GM23338 (cell line): ENCODE measurements around the gene CDH5. TPM values are rescaled to one million over a fixed set of nuclear protein-coding genes. Genes with fewer than 3 reads are reported as not detected.

Experiments
- ATAC-seq: fragments of 200-7000 bp; cut with Tn5 transposase; 3 replicates; pipeline ENCODE4 v1.9.1; 2020
- DNase-seq: peaks from one replicate; pipeline ENCODE4 v3.0.0-alpha.2; 2015; ENCODE audit warnings: low spot score
- H2AFZ ChIP-seq: fragments of 200-600 bp; sonication (generic); 2 replicates; pipeline ENCODE4 v1.8.0; 2016; ENCODE audit warnings: antibody characterized with exemption, mild to moderate bottlenecking, moderate library complexity
- H3F3A ChIP-seq: fragments of 200-600 bp; sonication (generic); replicated peaks from 2 replicates; pipeline ENCODE4 v1.8.0; 2017; ENCODE audit warnings: antibody characterized with exemption, mixed run types, low read depth
- H3K27ac ChIP-seq: fragments of 200-600 bp; sonication (generic); 2 replicates; pipeline ENCODE4 v1.6.1; 2016; ENCODE audit warnings: low read depth
- H3K27me3 ChIP-seq: fragments of 200-600 bp; sonication (generic); 2 replicates; pipeline ENCODE4 v1.8.0; 2016; ENCODE audit warnings: mild to moderate bottlenecking, mixed run types, moderate library complexity; ENCODE audit not compliant: insufficient read depth
- H3K36me3 ChIP-seq: fragments of 200-600 bp; sonication (generic); 2 replicates; pipeline ENCODE4 v1.8.0; 2016; ENCODE audit warnings: mild to moderate bottlenecking; ENCODE audit not compliant: insufficient read depth
- H3K4me1 ChIP-seq: fragments of 200-600 bp; sonication (generic); 2 replicates; pipeline ENCODE4 v1.8.0; 2016; ENCODE audit warnings: mild to moderate bottlenecking, moderate library complexity; ENCODE audit not compliant: insufficient read depth
- H3K4me2 ChIP-seq: fragments of 200-600 bp; sonication (generic); 2 replicates; pipeline ENCODE4 v1.7.1; 2017; ENCODE audit warnings: mixed run types
- H3K4me3 ChIP-seq: fragments of 200-600 bp; sonication (generic); 2 replicates; pipeline ENCODE4 v1.6.1; 2016; ENCODE audit warnings: mixed run types
- H3K79me2 ChIP-seq: fragments of 200-600 bp; sonication (generic); replicated peaks from 2 replicates; pipeline ENCODE4 v1.8.0; 2017; ENCODE audit warnings: mild to moderate bottlenecking; ENCODE audit not compliant: insufficient read depth
- H3K9me2 ChIP-seq: fragments of 200-600 bp; sonication (generic); 2 replicates; pipeline ENCODE4 v1.8.0; 2017; ENCODE audit not compliant: insufficient read depth
- H4K20me1 ChIP-seq: fragments of 200-600 bp; sonication (generic); replicated peaks from 2 replicates; pipeline ENCODE4 v1.8.0; 2017; ENCODE audit warnings: mild to moderate bottlenecking; ENCODE audit not compliant: insufficient read depth
- H3K27ac Mint-ChIP-seq: 2 replicates; pipeline ENCODE4 v1.8.0; 2020; ENCODE audit warnings: inconsistent platforms, mild to moderate bottlenecking, moderate library complexity, mixed read lengths
- H3K27me3 Mint-ChIP-seq: 3 replicates; pipeline ENCODE4 v1.8.0; 2022; ENCODE audit warnings: low read depth, mild to moderate bottlenecking, moderate library complexity, mixed read lengths, inconsistent platforms; ENCODE audit not compliant: insufficient read depth, poor library complexity
- H3K36me3 Mint-ChIP-seq: 3 replicates; pipeline ENCODE4 v1.8.0; 2021; ENCODE audit warnings: low read depth, mild to moderate bottlenecking, inconsistent platforms, moderate library complexity, mixed read lengths
- H3K4me1 Mint-ChIP-seq: 3 replicates; pipeline ENCODE4 v1.8.0; 2020; ENCODE audit warnings: mild to moderate bottlenecking, inconsistent platforms, mixed read lengths
- H3K4me3 Mint-ChIP-seq: 3 replicates; pipeline ENCODE4 v1.8.0; 2021; ENCODE audit warnings: moderate library complexity, mild to moderate bottlenecking, inconsistent platforms, mixed read lengths
- H3K9me3 Mint-ChIP-seq: 3 replicates; pipeline ENCODE4 v1.8.0; 2020; ENCODE audit warnings: moderate library complexity, mild to moderate bottlenecking, inconsistent platforms, mixed read lengths
- CREB1 ChIP-seq: fragments of 250-450 bp; sonication (Bioruptor Pico); IDR thresholded peaks from 2 replicates; pipeline ENCODE4 v1.5.0; 2020; ENCODE audit warnings: low read depth, mild to moderate bottlenecking, moderate library complexity
- EZH2 ChIP-seq: fragments of 200-600 bp; sonication (generic); IDR thresholded peaks from one replicate; pipeline ENCODE4 v1.8.0; 2017; ENCODE audit warnings: antibody characterized with exemption, mild to moderate bottlenecking, low read depth; ENCODE audit not compliant: unreplicated experiment
- JUNB ChIP-seq: IDR thresholded peaks from one replicate; pipeline ENCODE4 v1.6.1; 2016; ENCODE audit warnings: antibody characterized with exemption; ENCODE audit not compliant: unreplicated experiment
- polyA plus RNA-seq: library from polyadenylated mRNA; unstranded; fragments of >200 nt; fragmentation: Nextera tagmentation; extraction: Ambion mirVana; gene quantifications from 2 replicates; pipeline ENCODE4 v1.2.1, GENCODE V29; 2016
- total RNA-seq: library from RNA; depleted of rRNA; stranded (reverse); fragments of >200 nt; shearing (Covaris generic); gene quantifications from 2 replicates; pipeline ENCODE4 v1.2.3, GENCODE V29; 2014
- TF ChIP-seq, protein P1 (sequence below), 2 experiments: fragments of 200-600 bp in 1 of 2; sonication (generic) in 1 of 2; conservative IDR thresholded peaks; 2 replicates each; pipeline versions ENCODE4 v1.5.1 to v1.6.1; 2016 to 2017; ENCODE audit warnings: antibody characterized with exemption in 2 of 2, low read depth in 2 of 2, mild to moderate bottlenecking in 2 of 2, moderate library complexity in 1 of 2
- TF ChIP-seq, protein P2 (sequence below): IDR thresholded peaks from one replicate; pipeline ENCODE4 v1.6.1; 2018; ENCODE audit warnings: antibody characterized with exemption; ENCODE audit not compliant: unreplicated experiment

CDH5 gene
- total and polyA plus RNA-seq, 2 experiments from 2014 or later: 0.18 TPM; not detected in 1

GRCh38 chr16:66344533-66345145, 21.9 kb upstream of the CDH5 start:
- peak; percentile 81 for DNase-seq
- no peak for ATAC-seq
- H3F3A ChIP-seq: no peaks in the 10 kb centered on the region
- H2AFZ ChIP-seq: no peak overlapping the region
- Mint-ChIP-seq H3K4me1 (peaks cover 8% of the 10 kb centered on the region), H3K36me3 (peaks cover 9% of the 10 kb centered on the region; the same call in 2 of the 3 replicates), H3K27ac (no peak overlapping the region), H3K9me3 (peaks cover 9% of the 10 kb centered on the region), H3K4me3 (no peak overlapping the region), H3K27me3 (peaks cover 12% of the 10 kb centered on the region)
- H3K4me3 ChIP-seq: no peak overlapping the region
- no peaks in the 10 kb centered on the region; the same call in 1 of the 2 replicates for H3K4me1 ChIP-seq
- H3K9me2 ChIP-seq: no peaks in the 10 kb centered on the region
- no peaks in the 10 kb centered on the region for H3K27me3 ChIP-seq
- no peak for TF ChIP-seq CREB1
- TF ChIP-seq, protein P1, sequence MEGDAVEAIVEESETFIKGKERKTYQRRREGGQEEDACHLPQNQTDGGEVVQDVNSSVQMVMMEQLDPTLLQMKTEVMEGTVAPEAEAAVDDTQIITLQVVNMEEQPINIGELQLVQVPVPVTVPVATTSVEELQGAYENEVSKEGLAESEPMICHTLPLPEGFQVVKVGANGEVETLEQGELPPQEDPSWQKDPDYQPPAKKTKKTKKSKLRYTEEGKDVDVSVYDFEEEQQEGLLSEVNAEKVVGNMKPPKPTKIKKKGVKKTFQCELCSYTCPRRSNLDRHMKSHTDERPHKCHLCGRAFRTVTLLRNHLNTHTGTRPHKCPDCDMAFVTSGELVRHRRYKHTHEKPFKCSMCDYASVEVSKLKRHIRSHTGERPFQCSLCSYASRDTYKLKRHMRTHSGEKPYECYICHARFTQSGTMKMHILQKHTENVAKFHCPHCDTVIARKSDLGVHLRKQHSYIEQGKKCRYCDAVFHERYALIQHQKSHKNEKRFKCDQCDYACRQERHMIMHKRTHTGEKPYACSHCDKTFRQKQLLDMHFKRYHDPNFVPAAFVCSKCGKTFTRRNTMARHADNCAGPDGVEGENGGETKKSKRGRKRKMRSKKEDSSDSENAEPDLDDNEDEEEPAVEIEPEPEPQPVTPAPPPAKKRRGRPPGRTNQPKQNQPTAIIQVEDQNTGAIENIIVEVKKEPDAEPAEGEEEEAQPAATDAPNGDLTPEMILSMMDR (conservative IDR thresholded peaks at IDR 0.05; ENCODE audit: low read depth in 2 of 2): peak; percentile 69 to 87
- no peaks in the 10 kb centered on the region for H3K36me3 ChIP-seq
- no peaks in the 10 kb centered on the region for H4K20me1 ChIP-seq
- H3K27ac ChIP-seq: no peak overlapping the region
- H3K4me2 ChIP-seq: no peak overlapping the region
- no peaks in the 10 kb centered on the region for H3K79me2 ChIP-seq

- TF ChIP-seq, protein P1 (conservative IDR thresholded peaks at IDR 0.05; ENCODE audit: low read depth in 2 of 2): 0 out of 4 replicates have a peak, but pooled peaks of 1 of the 2 experiments have one; percentile 6
- no peak for TF ChIP-seq CREB1
- TF ChIP-seq JUNB: no peak
- TF ChIP-seq, protein P2, sequence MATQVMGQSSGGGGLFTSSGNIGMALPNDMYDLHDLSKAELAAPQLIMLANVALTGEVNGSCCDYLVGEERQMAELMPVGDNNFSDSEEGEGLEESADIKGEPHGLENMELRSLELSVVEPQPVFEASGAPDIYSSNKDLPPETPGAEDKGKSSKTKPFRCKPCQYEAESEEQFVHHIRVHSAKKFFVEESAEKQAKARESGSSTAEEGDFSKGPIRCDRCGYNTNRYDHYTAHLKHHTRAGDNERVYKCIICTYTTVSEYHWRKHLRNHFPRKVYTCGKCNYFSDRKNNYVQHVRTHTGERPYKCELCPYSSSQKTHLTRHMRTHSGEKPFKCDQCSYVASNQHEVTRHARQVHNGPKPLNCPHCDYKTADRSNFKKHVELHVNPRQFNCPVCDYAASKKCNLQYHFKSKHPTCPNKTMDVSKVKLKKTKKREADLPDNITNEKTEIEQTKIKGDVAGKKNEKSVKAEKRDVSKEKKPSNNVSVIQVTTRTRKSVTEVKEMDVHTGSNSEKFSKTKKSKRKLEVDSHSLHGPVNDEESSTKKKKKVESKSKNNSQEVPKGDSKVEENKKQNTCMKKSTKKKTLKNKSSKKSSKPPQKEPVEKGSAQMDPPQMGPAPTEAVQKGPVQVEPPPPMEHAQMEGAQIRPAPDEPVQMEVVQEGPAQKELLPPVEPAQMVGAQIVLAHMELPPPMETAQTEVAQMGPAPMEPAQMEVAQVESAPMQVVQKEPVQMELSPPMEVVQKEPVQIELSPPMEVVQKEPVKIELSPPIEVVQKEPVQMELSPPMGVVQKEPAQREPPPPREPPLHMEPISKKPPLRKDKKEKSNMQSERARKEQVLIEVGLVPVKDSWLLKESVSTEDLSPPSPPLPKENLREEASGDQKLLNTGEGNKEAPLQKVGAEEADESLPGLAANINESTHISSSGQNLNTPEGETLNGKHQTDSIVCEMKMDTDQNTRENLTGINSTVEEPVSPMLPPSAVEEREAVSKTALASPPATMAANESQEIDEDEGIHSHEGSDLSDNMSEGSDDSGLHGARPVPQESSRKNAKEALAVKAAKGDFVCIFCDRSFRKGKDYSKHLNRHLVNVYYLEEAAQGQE: no peak
- no peak for TF ChIP-seq EZH2
Measured at GRCh38 chr16:66346221-66346620, 20.3 kb upstream of the CDH5 start.

More at GRCh38 chr16:66346221-66346620, 20.3 kb upstream of the CDH5 start:
- Histone ChIP-seq H3K4me2 (no peak overlapping the region), H3K9me2 (no peaks in the 10 kb centered on the region), H3F3A (no peaks in the 10 kb centered on the region), H3K79me2 (no peaks in the 10 kb centered on the region), H4K20me1 (no peaks in the 10 kb centered on the region), H3K27me3 (no peaks in the 10 kb centered on the region), H2AFZ (no peak overlapping the region), H3K4me3 (no peak overlapping the region), H3K4me1 (no peaks in the 10 kb centered on the region; the same call in 1 of the 2 replicates), H3K27ac (no peak overlapping the region), H3K36me3 (no peaks in the 10 kb centered on the region)
- ATAC-seq (no peak), DNase-seq (no peak)
- Mint-ChIP-seq H3K4me1 (peaks cover 8% of the 10 kb centered on the region), H3K4me3 (no peak overlapping the region), H3K27ac (no peak overlapping the region), H3K9me3 (peaks cover 9% of the 10 kb centered on the region), H3K27me3 (peaks cover 12% of the 10 kb centered on the region), H3K36me3 (peaks cover 9% of the 10 kb centered on the region; the same call in 2 of the 3 replicates)
